ENCODE data around the gene UBE2QL1.

UBE2QL1 gene

DNA sequence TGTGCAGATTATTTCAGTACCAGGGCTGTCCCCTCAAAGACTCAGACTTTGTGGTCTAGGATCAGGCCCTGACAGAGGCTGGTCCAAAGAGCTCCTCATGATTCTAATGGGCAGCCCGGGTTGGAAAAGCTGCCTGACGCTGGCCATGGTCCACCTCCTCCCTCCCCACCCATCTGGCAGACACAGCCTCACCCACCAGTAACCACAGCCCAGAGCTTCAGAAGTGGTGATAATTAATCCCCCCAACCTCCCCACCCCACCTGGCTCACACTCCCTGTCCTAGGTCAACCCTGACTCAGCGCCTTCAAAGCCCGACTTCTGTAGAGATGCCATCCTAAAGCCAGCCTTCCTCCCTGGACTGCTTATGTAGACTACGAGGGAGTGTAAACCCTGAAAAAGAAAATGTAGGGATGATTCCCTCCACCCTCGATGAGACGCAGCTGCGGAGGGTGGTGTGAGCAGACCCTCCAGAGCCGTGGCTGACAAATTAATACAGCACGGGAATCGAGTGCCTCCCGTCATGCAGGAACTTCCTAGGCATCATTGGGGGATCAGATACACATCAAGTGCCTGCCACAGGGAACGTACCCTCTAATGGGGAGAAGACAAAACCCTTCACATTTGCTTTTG lies 7.0 kb downstream of the UBE2QL1 start:
- DNase-seq = no peak

DNA sequence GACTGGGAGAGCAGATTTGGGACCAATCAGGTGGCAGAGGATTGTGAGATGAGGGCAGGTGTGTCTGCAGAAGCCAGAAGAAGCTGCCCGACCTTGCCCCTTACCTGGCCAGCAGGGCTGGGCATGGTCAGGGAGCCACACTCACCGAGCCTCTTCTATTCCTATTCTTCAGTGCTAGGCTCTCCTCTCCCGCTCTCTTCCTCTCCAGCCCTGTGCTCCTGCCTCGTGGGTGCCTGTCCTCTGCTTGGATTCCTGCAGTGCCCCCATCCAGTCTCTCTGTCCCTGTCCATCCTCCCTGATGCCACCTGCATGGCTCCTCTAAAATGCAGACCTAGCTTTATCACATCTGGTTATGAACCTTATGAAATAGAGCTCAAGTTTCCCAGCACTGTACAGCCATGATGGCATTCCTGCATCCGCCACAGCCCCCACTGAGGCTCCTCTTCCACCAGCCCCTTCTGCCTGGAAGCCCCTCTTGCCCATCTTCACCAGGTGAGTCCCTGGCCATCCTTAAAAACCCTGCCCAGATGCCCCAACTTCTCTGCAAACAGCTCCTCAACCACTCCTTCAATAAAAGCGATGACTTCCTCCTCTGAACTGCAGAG lies 8.2 kb downstream of the UBE2QL1 start:
- no peak for DNase-seq

DNA sequence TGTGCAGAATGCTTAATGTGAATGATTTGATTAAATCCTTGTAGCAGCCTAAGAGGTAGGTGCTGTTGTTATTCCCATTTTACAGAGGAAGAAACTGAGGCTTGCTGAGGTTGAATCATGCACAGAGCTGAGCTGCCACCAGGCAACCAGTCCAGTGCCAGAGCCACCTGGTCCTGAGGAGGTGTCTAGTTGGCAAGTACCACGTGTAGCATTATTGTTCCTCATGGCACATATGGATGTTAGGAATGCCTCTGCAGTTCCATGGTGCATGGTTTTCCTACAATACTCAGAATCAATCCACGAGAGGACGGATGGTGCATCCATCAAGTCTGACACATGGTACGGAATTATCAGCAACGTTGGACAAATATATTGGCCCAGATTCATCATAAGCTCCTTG lies 8.9 kb downstream of the UBE2QL1 start:
- DNase-seq = no peak

DNA sequence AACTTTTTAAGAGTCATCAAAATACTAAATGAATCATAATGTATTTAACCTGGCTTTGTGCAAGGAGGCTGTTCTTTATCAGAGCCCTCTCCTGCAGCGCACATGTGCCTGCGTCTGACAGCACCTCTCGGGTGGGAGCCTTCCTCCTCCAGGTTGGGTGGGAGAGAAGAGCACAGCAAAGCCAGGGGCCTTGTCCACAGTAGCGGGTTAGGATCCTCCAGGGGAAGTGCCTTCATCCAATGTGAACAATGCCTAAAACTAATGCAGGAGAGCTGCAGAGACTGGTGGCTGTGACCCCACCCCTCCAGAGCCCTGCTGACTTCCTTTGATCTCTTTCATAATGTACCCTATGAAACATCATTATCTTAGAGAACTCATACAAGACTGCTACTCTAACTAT lies 10.2 kb downstream of the UBE2QL1 start:
- no peak for DNase-seq

DNA sequence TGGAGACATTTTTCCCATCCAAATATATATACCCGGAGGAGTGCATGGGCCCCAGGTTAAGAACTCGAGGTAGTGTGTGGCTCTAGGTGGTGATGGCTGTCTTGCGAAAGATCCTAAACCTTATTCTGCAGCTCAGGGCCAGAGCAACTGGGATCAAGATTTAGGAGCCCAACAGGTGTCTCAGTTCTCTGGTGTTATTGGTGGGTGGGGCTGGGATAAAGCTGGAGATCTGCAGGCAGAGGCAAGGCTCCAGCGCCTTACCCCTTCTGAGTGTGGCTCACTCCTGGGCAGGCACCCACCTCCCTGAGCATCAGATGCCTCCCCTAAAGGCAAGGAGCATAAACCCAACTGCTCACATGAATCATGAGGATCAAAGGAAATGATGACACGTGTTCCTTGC lies 11.2 kb downstream of the UBE2QL1 start:
- no peak for DNase-seq

DNA sequence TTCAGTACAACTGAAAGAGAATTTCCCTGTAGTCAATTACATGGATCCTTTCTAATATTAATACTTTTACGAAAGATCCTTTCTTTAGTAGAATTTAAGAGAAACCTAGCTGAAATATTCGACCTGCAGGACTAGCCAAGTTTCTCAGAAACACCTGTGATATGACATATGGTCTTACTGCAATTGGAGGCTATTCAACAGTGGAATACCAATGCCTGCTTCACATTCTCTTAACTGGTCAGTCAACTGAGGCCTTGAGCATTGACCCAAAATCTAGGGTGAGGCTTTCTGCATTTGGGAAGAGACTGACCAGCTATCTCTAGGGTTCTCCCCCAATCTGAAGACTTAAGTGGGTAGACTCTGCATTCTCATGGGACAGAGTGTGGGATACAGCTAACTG lies 12.3 kb downstream of the UBE2QL1 start:
- no peak for DNase-seq

DNA sequence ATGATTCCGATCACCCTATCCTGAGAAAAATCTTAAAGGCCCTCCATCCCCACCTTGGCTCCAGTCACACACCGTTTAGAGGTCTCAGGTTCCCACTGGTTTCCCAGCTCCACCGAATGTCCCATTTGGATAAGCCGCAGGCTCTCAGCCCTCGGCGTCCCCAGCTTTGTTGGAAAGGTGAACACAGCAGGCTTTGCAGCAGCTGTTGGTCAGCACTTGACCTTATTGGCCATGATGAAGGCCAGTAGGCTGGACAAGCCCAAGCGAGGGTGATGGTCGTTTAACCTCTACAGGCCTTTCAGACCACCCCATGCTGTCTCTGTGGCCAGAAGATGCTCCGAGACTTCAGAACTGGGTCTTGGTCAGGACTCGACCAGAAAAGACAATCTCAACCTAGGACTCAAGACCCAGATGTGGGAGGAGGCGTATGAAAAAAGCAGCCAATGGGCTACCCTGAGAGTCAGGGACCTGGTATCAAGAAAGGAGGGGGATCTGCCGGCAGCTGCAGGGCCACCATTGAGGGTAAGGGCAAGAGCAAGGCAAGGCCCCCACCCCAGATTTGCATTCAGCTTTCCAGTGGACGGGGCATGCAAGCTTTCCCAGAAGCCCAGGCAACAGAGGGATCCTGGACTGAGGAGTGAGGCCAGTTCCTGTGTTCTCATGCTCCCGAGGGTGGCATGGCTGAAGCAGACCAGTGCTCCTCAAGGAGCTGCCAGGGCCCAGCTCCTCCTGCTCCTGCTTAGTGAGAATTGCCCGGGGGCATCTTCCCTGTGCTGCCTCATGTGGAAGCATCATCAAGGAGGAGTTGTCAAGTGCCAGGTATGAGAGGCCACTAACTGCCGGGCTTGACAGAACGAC lies 13.4 kb downstream of the UBE2QL1 start:
- DNase-seq = no peak

DNA sequence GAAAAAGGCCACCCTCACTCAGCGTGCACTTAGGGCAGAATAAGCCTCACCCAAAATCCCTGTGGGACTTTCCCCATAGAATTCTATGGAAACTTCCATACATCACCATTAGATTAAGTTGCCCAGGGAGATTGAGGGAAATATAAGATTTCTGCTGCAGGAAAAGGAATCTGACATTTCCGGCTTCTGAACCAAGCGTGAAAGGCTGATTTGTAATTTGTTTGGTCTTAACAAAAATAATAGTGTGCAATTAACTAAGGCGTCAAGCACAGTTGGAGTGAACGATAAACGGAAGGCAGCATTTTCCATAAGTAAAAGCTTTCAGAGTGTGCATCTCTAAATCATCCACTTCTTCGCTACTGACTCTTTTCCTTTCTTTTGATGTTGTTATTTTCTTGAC lies 14.0 kb downstream of the UBE2QL1 start:
- DNase-seq = no peak

DNA sequence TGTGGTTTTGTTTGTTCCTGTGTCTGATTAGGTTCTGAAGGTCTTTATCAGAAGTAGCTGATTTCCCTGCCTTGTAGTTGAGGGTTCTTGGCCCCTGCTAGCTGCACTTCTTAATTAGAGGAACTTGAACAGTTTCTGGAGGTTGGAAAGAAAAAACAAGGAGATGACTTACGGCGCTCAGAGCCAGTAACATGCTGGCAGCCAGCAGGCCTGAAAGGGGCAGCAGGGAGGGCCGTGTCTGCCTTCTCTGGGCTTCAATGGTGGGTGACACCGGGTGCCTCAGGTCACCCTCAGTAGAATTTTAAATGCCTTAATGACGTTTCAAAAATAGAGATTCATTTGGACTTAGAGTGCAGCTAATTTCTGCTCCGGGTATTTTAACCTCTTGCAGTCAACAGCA lies 15.8 kb downstream of the UBE2QL1 start:
- DNase-seq = no peak

DNA sequence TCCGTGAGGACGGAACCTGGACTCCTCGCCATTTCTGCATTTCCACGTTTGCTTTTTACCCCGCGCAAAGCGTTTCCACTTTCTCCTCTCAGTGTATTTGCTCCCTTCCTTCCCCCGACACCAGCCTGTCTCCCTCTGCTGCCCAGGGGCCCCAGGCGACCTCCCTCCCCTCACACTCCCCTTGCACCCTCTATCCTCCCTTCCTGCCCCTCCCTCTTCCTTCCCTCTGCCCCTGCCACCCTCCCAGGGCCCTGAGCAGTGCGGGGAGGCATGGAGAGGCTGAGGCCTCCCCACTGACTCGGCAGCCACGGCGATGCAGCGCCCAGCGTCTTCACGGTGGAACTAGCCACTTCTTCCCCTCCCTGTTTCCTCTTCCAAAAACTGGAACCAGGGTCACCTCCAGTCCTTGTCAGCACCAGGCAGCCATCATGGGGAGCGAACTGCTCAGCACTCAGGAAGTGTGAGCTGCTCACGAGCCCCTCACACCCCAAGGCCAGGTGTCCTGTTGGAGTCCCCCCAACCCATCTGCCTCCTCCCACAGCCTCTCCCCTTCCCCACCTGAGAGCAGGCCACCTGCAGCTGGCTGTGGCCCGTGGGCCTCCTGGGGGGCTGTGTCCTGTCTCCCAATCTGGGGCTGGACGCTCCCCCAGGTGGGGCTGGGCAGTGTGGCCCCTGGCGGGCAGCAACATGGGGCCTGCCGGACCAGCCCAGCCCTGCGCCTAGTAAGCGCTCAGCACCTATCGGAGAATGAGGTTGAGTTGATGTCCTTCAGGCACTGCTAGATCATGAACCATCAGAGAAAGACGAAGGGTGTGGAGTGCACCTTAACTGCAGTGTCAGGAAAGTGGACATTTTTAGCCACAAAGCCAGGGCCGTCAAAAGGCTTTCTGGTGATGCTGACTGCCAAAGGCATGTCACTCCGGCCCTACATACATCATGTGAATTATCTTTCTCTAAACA lies 17.5 kb downstream of the UBE2QL1 start:
- DNase-seq = no peak

DNA sequence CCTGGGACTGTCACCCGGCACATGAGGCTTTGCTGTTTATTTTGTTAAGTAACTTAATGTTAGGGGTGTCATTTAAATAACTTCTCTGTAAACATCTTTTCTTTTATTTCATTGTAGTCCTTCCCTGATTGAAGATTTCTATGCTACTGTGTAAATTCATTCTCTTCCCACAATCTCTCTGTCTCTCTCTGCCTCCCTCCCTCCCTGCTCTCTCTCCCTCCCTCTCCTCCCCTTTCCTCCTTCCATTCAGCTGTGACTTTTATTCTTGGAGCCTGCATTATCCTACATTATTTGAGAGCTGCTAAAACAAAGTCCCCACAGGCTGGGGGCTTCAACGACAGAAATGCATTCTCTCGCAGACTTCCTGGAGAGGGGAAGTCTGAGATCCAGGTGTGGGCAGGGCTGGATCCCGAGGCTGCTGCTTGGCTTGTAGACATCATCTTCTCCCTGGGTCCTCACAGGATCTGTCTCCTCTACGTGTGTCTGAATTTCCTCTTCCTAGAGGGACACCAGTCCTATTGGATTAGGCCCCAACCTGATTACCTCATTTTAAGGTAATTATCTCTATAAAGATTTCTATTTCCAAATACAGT lies 18.4 kb downstream of the UBE2QL1 start:
- no peak for DNase-seq

DNA sequence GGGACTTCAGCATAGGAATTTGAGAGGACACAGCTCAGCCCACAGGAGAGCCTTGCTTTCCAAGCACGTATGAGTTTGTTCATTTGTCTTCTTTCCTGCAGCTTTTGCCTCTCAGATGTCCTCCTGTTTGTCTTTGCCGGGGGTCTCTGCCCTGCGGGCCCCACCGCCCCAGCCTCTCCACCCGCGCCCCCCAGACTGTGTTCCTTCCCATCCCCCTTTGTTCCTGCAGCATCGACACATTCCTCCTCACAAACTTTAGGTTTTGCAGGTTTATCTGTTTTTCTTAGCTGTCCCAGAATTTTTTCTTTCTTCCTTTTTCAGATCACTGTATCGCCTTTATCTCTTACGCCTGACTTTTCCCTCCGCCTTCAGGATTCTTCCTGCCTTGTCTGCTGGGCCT lies 18.9 kb downstream of the UBE2QL1 start:
- no peak for DNase-seq

DNA sequence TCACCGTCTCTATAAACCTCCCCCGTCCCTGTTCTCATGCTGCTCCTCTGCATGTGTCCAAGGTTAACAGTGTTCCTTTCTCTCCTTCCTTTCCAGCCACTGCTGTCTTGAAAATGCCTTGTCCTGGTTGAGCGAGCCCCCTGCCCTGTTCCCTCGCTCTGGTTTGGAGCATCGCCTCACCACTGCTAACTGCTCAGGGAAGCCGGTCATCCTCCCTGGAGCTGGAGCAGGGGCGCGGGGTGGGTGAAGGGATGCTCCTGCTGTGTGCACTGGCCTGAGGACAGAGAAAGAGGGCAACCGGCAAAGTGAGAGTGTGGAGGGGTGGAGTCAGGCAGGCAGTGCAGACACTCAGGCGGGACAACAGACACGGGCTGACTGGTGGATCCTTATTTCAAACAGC lies 19.4 kb downstream of the UBE2QL1 start:
- no peak for DNase-seq

DNA sequence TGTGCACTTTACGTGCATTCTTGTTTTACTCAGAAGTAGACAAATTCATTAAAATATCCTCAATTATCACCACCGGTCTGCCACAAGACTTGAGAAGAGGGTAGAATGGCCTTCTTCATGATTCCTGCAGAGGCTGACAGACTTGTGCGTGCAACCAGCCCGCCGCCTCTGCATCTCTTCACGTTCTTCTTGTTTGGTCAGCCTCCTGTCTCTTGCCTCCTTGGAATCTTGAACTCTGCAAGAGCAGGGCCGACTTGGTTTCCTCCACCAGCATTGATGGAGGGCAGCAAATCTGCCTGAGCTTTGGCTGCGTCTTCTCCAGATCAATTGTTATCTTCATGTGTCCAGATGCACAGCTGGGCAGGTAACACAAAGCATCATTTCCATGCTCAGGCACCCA lies 20.2 kb downstream of the UBE2QL1 start:
- no peak for DNase-seq

DNA sequence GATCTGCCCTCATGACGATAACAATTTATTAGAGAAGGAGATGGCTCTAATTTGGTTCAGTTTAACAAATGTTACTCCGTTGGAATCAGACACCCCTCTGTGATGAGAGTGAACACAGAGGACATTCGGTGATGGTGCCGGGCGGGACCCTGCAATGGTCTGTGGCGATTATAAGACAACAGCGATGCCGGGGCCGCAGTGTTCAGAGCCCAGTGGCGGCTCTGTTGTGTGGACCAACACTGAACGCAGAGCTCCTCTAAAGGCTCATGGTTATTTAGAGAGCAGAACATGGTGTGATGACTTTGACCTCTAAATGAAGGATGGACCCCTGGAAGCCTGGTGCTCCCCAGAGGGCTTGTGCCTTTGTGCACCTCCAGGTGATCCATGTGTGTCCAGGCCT lies 21.2 kb downstream of the UBE2QL1 start:
- DNase-seq = no peak

DNA sequence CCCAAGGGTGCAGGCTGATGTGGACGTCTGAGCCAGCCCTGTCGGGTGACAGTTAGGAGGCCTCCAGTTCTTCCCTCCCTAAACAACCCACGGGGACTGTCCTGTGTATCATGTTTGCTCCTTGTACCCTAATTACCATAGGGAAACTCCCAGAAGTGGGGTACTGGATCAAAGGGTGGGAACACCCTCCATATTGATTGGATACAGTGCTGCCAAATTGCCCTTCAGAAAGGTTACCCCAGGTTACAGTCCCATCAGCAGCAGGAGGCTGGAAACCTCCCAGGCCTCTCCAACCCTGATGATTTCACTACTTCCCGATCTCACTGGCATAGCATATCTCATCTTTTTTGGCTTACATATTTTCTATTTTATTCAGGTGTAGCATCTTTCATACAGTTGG lies 22.0 kb downstream of the UBE2QL1 start:
- no peak for DNase-seq

DNA sequence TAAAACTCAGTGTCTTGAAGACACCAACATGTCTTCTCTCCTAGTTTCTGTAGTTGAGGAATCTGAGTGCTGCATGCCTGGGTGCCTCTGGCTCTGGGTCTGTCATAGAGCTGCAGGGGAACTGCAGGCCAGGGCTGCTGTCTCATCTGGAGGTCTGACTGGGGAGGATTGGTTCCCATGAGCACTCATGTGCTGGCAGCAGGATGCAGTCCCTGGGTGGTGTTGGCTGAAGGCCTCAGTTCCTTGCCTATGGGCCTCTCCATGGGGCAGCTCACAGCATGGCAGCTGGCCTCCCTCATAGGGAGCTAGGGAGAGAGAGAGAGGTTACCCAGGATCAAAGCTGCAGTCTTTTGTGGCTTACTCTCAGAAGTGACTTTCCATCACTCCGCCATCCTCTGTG lies 22.6 kb downstream of the UBE2QL1 start:
- DNase-seq = no peak

DNA sequence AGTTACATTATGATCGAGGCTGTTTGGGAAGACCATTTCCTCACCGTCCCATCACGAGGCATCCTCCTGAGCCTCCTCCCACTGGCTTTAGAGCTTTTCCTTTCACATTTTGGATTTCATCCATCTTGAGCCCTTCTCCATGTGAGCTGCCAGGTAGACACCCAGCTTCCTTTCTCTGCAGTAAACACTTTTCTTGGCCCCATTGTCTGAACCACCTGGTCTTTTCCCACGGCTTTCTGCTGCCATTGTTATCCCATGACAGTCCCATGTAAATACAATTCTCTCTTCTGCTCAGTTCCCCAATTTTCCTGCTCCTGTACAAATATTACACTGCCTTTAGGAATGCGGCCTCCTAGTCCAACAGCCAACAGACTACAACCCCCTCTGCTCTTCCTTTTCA lies 24.1 kb downstream of the UBE2QL1 start:
- DNase-seq = no peak

DNA sequence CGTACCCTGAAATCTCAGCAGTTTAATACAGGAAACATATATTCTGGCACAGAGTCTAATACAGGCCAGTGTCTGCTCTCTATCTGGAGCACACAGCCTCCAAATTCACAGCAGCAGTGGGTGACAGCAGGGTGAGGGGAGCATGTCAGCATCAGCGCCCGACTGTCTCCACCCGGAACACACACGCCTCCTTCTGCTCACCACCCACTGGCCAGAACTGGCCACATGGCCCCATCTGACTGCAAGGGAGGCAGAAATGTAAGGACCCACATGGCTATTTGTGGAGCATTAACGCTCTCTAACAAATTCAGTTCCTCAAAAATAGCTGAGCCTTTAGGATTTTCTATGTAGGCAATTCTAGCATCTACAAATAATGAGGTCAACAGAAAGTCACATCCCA lies 24.6 kb downstream of the UBE2QL1 start:
- no peak for DNase-seq

DNA sequence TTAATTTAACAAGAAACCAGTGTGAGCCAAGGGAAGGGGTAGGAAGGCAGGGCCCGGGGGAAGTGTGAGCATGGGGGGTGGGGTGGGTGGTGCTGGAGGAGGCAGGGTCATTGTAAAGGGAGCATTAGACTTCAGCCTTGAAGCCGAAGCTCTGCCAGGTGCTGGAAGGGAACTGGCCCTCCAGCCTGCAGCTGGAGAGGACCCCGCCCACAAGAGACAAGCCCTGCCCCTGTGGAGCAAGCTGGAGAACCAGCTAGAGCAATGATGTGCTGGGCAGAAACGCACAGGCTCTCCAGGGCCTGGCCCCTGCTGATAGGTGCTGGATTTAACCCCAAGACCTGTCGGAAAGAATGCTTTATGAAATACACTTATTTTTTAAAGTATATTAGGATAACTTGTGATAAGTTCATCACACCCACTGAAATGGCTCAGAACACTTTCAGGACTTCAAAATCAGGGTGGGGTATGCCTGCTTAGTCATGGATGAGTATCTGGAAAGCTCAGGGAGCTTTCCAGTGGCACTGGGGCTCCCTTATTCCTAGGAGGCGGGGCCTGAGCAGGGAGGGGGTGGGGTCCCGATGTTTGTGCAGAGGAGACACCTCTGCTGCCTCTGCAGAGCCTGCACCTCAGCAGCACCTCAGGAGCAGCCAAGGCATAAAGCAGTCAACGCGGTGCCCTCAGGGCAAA lies 27.1 kb downstream of the UBE2QL1 start:
- peak in 2 of 4 experiments; percentile 5 to 6 for DNase-seq

DNA sequence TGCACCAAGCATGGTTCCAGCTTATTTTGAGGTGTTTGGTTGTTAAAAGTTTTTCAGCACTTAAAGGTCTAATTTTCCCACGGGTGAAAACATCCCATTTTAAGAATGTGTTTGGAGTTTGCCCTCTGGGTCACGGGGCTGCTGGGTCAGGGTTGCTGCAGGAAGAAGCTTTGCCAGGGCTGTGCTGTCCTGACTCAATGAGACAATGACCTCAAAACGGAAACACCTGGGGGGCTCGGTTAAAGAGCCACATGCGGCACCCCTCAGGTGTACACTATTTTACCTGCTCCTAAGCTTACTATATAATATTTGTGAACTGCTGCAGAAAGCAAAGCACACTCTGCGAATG lies 27.6 kb downstream of the UBE2QL1 start:
- no peak for DNase-seq

DNA sequence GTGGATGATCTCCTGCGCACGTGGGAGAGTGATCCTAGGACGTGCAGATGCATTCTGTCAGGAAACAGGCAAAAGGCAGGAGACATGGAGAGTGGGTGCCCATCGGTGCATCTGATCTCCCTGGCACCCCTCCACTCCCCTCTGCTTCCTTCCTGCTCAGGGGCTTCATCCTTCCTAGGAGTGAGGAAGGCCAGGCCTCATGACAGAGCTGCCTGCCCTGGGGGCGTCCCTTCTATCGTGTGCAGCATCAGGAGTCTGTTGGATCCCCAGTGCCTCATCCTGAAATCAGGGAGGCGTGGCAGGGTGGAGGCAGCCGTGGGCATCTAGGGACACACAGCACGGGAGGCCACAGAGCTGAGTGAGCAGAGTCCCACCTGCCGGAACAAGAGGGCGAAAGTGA lies 30.1 kb downstream of the UBE2QL1 start:
- no peak for DNase-seq
